GM21526 (cell line): Measurements from ENCODE around the gene APIP.
A peak's percentile ranks its signal among the peaks of the same experiment; 100 is the strongest.

Experiments used
- ATAC-seq: cut with Tn5 transposase; IDR thresholded peaks from one replicate; pipeline ENCODE4 v1.9.1; 2021; ENCODE audit warnings: moderate library complexity; ENCODE audit not compliant: unreplicated experiment, low FRiP score

APIP gene

GRCh38 chr11:34846467-34846866 is 69.7 kb downstream of the APIP start:
- no peak for ATAC-seq

- no peak for ATAC-seq
Observed at GRCh38 chr11:34844463-34845112, 71.6 kb downstream of the APIP start.

GRCh38 chr11:34843271-34843670 is 72.9 kb downstream of the APIP start:
- no peak for ATAC-seq

- ATAC-seq = peak; percentile 74
Observed at GRCh38 chr11:34840736-34841386, 75.3 kb downstream of the APIP start.

GRCh38 chr11:34839969-34840368 is 76.2 kb downstream of the APIP start:
- no peak for ATAC-seq

GRCh38 chr11:34836958-34837856 is 79.0 kb downstream of the APIP start:
- ATAC-seq = no peak

GRCh38 chr11:34833602-34834001 is 82.6 kb downstream of the APIP start:
- no peak for ATAC-seq
